22Rv1 (cell line): ENCODE measurements around the gene DMXL2.

Experiments used
- CTCF ChIP-seq: fragments of 450-650 bp; IDR thresholded peaks from 2 replicates; pipeline ENCODE4 v1.5.1; 2017; ENCODE audit warnings: mild to moderate bottlenecking
- ZFX ChIP-seq: fragments of 450-650 bp; IDR thresholded peaks from 2 replicates; pipeline ENCODE4 v1.6.1; 2017; ENCODE audit warnings: antibody characterized with exemption, borderline replicate concordance

GRCh38 chr15:51496246-51496645 is 126.3 kb downstream of the DMXL2 start:
- TF ChIP-seq CTCF: no peak
- TF ChIP-seq ZFX: no peak
